ENCODE results near the gene ARID3B. TPM values are rescaled to one million over a fixed set of nuclear protein-coding genes. Genes with fewer than 3 reads are reported as not detected.
"Not testable (repeated sequence)": the region's sequence is repeated elsewhere in the genome, so short reads cannot be mapped to it uniquely, and the experiment has no call there.

The ARID3B gene
- polyA plus RNA-seq, 1 experiment: 1.6 TPM

DNA sequence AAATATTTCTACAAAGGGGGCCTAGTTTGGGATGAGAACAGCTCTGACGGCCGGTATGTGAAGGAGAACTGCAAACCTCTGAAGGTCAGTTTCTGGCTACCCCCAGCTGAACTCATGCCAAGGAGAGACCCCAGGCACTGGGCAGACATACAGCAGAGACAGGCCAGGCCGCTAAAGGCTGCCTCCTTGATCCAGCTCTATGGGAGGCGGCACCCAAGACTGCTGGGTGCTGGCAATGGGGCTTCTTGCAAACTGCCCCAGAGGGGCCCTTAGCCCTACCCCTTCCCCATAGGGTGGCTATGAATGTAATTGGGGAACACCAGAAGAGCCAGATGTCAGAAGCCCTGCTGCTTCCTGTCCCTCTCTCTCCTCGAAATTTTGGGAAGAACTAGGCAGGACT lies 87.9 kb downstream of the ARID3B start:
- TF ChIP-seq, protein P1, sequence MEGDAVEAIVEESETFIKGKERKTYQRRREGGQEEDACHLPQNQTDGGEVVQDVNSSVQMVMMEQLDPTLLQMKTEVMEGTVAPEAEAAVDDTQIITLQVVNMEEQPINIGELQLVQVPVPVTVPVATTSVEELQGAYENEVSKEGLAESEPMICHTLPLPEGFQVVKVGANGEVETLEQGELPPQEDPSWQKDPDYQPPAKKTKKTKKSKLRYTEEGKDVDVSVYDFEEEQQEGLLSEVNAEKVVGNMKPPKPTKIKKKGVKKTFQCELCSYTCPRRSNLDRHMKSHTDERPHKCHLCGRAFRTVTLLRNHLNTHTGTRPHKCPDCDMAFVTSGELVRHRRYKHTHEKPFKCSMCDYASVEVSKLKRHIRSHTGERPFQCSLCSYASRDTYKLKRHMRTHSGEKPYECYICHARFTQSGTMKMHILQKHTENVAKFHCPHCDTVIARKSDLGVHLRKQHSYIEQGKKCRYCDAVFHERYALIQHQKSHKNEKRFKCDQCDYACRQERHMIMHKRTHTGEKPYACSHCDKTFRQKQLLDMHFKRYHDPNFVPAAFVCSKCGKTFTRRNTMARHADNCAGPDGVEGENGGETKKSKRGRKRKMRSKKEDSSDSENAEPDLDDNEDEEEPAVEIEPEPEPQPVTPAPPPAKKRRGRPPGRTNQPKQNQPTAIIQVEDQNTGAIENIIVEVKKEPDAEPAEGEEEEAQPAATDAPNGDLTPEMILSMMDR (IDR thresholded peaks at IDR 0.05; ENCODE audit: low read depth, low read length): no peak
- no peak overlapping the region for H3K4me3 ChIP-seq (ENCODE audit: low read depth, low read length)
- no peak overlapping the region for H3K27ac ChIP-seq (ENCODE audit: low read depth, low read length)
- no peak for DNase-seq (ENCODE audit: low read depth, low spot score)
- H3K27me3 ChIP-seq (ENCODE audit: control insufficient read depth, insufficient read depth, low read length): no peaks in the 10 kb centered on the region
- ChIA-PET CTCF (interaction anchor here (1.4 to 4.7 kb wide), 2 partner anchors 11 to 140 kb away, joined by 3 to 41 read pairs; no protein-coding TSS in a partner anchor), POLR2A (no interaction called here)
- H3K9me3 ChIP-seq (ENCODE audit: control insufficient read depth, insufficient read depth, low read length): no peaks in the 10 kb centered on the region

DNA sequence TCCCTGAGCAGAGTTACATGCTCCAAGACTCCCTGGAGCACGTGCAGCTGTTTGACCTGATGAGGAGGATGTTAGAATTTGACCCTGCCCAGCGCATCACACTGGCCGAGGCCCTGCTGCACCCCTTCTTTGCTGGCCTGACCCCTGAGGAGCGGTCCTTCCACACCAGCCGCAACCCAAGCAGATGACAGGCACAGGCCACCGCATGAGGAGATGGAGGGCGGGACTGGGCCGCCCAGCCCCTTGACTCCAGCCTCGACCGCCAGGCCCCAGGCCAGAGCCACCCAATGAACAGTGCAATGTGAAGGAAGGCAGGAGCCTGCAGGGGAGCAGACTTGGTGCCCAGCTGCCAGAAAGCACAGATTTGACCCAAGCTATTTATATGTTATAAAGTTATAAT lies 88.7 kb downstream of the ARID3B start:
- not testable (repeated sequence) for H3K27me3 ChIP-seq (ENCODE audit: control insufficient read depth, insufficient read depth, low read length); DNase-seq (ENCODE audit: low read depth, low spot score); H3K4me3 ChIP-seq (ENCODE audit: low read depth, low read length); H3K9me3 ChIP-seq (ENCODE audit: control insufficient read depth, insufficient read depth, low read length); H3K27ac ChIP-seq (ENCODE audit: low read depth, low read length)
- ChIA-PET CTCF (interaction anchor here (3.1 to 19.4 kb wide), 3 partner anchors 9 to 140 kb away, joined by 18 to 517 read pairs (median 41); no protein-coding TSS in a partner anchor), POLR2A (interaction anchor here (1.2 kb wide), 1 partner anchor 139 kb away, joined by 3 read pairs; no protein-coding TSS in a partner anchor)

DNA sequence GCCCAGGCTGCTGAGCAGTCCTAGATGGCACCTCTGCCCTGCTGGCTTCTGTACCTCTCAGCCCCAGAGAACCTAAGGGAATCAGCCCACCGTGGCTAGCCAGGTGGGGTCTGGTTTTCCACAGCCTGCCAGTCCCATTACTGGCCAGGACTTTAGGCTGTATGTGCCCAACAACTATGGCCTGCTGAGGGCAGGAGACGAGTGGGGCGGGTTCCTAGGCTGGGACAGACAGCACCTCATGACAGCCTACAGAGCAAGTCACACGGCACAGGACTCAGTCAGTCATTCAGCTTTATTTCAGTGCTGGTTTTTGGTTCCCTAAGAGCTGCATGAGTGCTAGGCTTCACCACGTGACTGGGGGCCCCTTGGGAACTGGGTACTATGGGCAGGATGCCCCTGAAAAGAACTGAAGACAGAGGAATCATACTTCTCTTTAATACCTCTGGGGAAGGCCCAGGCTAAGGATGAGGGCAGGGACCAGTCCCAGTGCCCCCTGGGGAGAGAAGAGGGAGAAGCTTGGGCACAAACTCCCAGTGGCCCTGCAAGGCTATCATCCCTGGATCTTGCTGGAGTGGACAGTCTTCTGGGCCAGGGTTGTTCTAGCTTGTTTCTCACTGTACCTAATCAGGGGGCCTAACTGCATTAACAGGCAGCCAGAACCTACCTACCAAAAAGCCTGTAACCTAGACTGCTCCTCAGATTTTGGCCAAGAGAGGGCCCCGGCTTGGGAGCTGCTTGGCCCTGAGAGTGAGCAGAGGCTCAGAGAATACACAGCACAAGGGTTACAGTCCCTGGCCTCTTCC lies 89.5 kb downstream of the ARID3B start:
- POLR2A ChIA-PET: interaction anchor here (0.6 to 1.2 kb wide), 2 partner anchors 138 to 171 kb away, joined by 3 to 4 read pairs; no protein-coding TSS in a partner anchor
- TF ChIP-seq, protein P1 (IDR thresholded peaks at IDR 0.05; ENCODE audit: low read depth, low read length): peak; percentile 32; the same call in 1 of the 2 replicates
- Histone ChIP-seq H3K27me3 (ENCODE audit: control insufficient read depth, insufficient read depth, low read length) (no peaks in the 10 kb centered on the region), H3K27ac (ENCODE audit: low read depth, low read length) (no peak overlapping the region), H3K9me3 (ENCODE audit: control insufficient read depth, insufficient read depth, low read length) (no peaks in the 10 kb centered on the region), H3K4me3 (ENCODE audit: low read depth, low read length) (no peak overlapping the region)
- no peak for DNase-seq (ENCODE audit: low read depth, low spot score)
- CTCF ChIA-PET: interaction anchor here (1.1 to 19.4 kb wide), 14 partner anchors 10 to 272 kb away, joined by 3 to 517 read pairs (median 12); partner anchors contain the start of gene EDC3

DNA sequence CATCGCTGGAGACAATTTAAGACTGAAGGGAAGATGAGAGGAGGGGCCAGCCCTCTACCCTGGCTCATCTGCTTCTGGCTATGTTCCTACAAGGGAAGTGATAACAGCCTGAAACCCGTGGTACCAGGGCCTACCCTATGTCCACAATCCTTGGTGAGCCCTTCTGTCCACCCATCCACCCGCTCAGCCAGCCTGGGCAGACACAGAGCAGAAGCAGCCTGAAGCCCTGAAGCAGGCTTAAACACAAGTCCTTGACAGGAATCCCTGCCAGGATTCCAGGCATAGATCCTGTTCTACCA lies 90.0 kb downstream of the ARID3B start:
- TF ChIP-seq, protein P1 (IDR thresholded peaks at IDR 0.05; ENCODE audit: low read depth, low read length): no peak
- H3K9me3 ChIP-seq (ENCODE audit: control insufficient read depth, insufficient read depth, low read length): no peaks in the 10 kb centered on the region
- no peak overlapping the region for H3K4me3 ChIP-seq (ENCODE audit: low read depth, low read length)
- H3K27ac ChIP-seq (ENCODE audit: low read depth, low read length): no peak overlapping the region
- no peak for DNase-seq (ENCODE audit: low read depth, low spot score)
- CTCF ChIA-PET: interaction anchor here (0.6 to 19.4 kb wide), 23 partner anchors 10 to 563 kb away, joined by 3 to 517 read pairs (median 5); partner anchors contain the start of gene EDC3
- no peaks in the 10 kb centered on the region for H3K27me3 ChIP-seq (ENCODE audit: control insufficient read depth, insufficient read depth, low read length)
- POLR2A ChIA-PET: interaction anchor here (0.6 to 1.2 kb wide), 2 partner anchors 138 to 172 kb away, joined by 3 to 4 read pairs; no protein-coding TSS in a partner anchor

DNA sequence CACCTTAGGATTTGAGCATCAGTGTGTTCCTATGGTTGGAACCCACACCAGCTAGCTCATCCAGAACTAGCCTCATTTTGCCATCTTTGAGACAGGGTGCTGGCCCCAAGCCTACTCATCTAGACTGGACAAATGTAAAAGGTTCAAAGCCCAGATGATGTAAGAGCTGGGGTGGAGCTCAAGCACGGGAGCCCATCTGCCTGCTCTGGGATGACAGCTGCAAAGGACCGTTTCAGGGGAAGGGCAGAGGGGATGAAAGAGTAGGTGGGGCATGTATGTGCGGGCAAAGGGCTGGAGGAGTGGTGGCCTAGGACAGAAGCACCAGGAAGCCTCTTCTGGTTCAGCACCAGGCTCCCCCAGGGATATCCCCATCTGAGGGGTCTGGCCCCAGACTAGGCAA lies 90.4 kb downstream of the ARID3B start:
- TF ChIP-seq, protein P1 (IDR thresholded peaks at IDR 0.05; ENCODE audit: low read depth, low read length): no peak

More for the DNA sequence above, 90.4 kb downstream of the ARID3B start:
- DNase-seq (ENCODE audit: low read depth, low spot score): no peak
- Histone ChIP-seq H3K27me3 (ENCODE audit: control insufficient read depth, insufficient read depth, low read length) (no peaks in the 10 kb centered on the region), H3K9me3 (ENCODE audit: control insufficient read depth, insufficient read depth, low read length) (no peaks in the 10 kb centered on the region), H3K4me3 (ENCODE audit: low read depth, low read length) (no peak overlapping the region), H3K27ac (ENCODE audit: low read depth, low read length) (no peak overlapping the region)
- ChIA-PET POLR2A (interaction anchor here (1.1 kb wide), 1 partner anchor 137 kb away, joined by 3 read pairs; no protein-coding TSS in a partner anchor), CTCF (interaction anchor here (0.5 to 19.4 kb wide), 36 partner anchors 8 to 563 kb away, joined by 3 to 517 read pairs (median 4); partner anchors contain the start of gene EDC3)
